HepG2 (cell line): Measurements from ENCODE around the gene FITM1. TPM values are rescaled to one million over a fixed set of nuclear protein-coding genes. Genes with fewer than 3 reads are reported as not detected.

Experiments
- AGO2 ChIP-seq: fragments of 200-400 bp; formaldehyde crosslinking; optimal IDR thresholded peaks from 2 replicates; pipeline ENCODE3; 2017; ENCODE audit warnings: mild to moderate bottlenecking, low read depth, low read length, moderate library complexity
- CENPT ChIP-seq: sonication (generic); formaldehyde crosslinking; IDR thresholded peaks from 2 replicates; pipeline ENCODE4 v1.8.0; 2022; ENCODE audit warnings: low read depth, mild to moderate bottlenecking, moderate library complexity, missing genetic modification reagents
- DBP ChIP-seq: sonication (generic); formaldehyde crosslinking; IDR thresholded peaks from 2 replicates; pipeline ENCODE4 v1.4.0; 2020; ENCODE audit warnings: missing genetic modification reagents; ENCODE audit errors: not compliant biosample characterization
- HMGXB4 ChIP-seq, 2 experiments: sonication (generic) in 1 of 2; formaldehyde crosslinking in 1 of 2; IDR thresholded peaks; 2 replicates each; pipeline versions ENCODE4 v1.4.0 to v1.6.1; 2018 to 2020; ENCODE audit warnings: missing genetic modification reagents in 2 of 2, borderline replicate concordance in 1 of 2, low read depth in 1 of 2, mild to moderate bottlenecking in 1 of 2, missing biosample characterization in 1 of 2
- KDM5B ChIP-seq: sonication (generic); formaldehyde crosslinking; IDR thresholded peaks from 2 replicates; pipeline ENCODE4 v1.4.0; 2020; ENCODE audit warnings: missing genetic modification reagents, mild to moderate bottlenecking, borderline replicate concordance
- MED1 ChIP-seq: sonication (generic); formaldehyde crosslinking; IDR thresholded peaks from 2 replicates; pipeline ENCODE4 v1.4.0; 2020; ENCODE audit warnings: missing genetic modification reagents
- NFKB2 ChIP-seq: sonication (generic); formaldehyde crosslinking; IDR thresholded peaks from 2 replicates; pipeline ENCODE4 v1.4.0; 2020; ENCODE audit warnings: missing genetic modification reagents, borderline replicate concordance
- PITX1 ChIP-seq: sonication (generic); formaldehyde crosslinking; IDR thresholded peaks from 2 replicates; pipeline ENCODE4 v1.5.1; 2020; ENCODE audit warnings: mild to moderate bottlenecking, missing genetic modification reagents
- RBAK ChIP-seq: sonication (generic); formaldehyde crosslinking; IDR thresholded peaks from 2 replicates; pipeline ENCODE4 v1.5.1; 2020; ENCODE audit warnings: mild to moderate bottlenecking, missing genetic modification reagents
- SIX4 ChIP-seq: sonication (generic); formaldehyde crosslinking; IDR thresholded peaks from 2 replicates; pipeline ENCODE4 v1.4.0; 2020; ENCODE audit warnings: missing genetic modification reagents
- TAF1 ChIP-seq: sonication (generic); formaldehyde crosslinking; IDR thresholded peaks from 2 replicates; pipeline ENCODE4 v1.4.0; 2020; ENCODE audit warnings: missing genetic modification reagents
- WIZ ChIP-seq: sonication (generic); formaldehyde crosslinking; IDR thresholded peaks from 2 replicates; pipeline ENCODE4 v1.5.1; 2020; ENCODE audit warnings: mild to moderate bottlenecking, missing genetic modification reagents
- ZBTB21 ChIP-seq: sonication (generic); formaldehyde crosslinking; IDR thresholded peaks from 2 replicates; pipeline ENCODE4 v1.4.0; 2020; ENCODE audit warnings: missing genetic modification reagents
- ZBTB3 ChIP-seq: sonication (generic); formaldehyde crosslinking; IDR thresholded peaks from 2 replicates; pipeline ENCODE4 v1.4.0; 2020; ENCODE audit warnings: low read depth, mild to moderate bottlenecking, moderate library complexity, missing genetic modification reagents, borderline replicate concordance
- ZNF253 ChIP-seq: sonication (generic); formaldehyde crosslinking; IDR thresholded peaks from 2 replicates; pipeline ENCODE4 v1.8.0; 2022; ENCODE audit warnings: mild to moderate bottlenecking, missing genetic modification reagents, borderline replicate concordance
- ZNF550 ChIP-seq: sonication (generic); formaldehyde crosslinking; IDR thresholded peaks from 2 replicates; pipeline ENCODE4 v1.4.0; 2020; ENCODE audit warnings: mild to moderate bottlenecking, missing genetic modification reagents, borderline replicate concordance
- ZNF644 ChIP-seq: IDR thresholded peaks from 2 replicates; pipeline ENCODE4 v1.6.1; 2016; ENCODE audit warnings: low read depth
- ZNF691 ChIP-seq: sonication (generic); formaldehyde crosslinking; IDR thresholded peaks from 2 replicates; pipeline ENCODE4 v1.4.0; 2020; ENCODE audit warnings: missing genetic modification reagents, low read depth, mild to moderate bottlenecking, borderline replicate concordance
- ZNF704 ChIP-seq: sonication (generic); formaldehyde crosslinking; IDR thresholded peaks from 2 replicates; pipeline ENCODE4 v1.8.1; 2023; ENCODE audit warnings: mild to moderate bottlenecking, inconsistent platforms, moderate library complexity, missing genetic modification reagents, borderline replicate concordance
- ZNF724P ChIP-seq: sonication (generic); formaldehyde crosslinking; IDR thresholded peaks from 2 replicates; pipeline ENCODE4 v1.8.0; 2022; ENCODE audit warnings: missing genetic modification reagents, borderline replicate concordance
- polyA plus RNA-seq, 8 experiments: library from polyadenylated mRNA; depleted of rRNA in 3 of 8; stranded (reverse) in 7 of 8; unstranded in 1 of 8; fragments of >200 nt; fragmentation: Illumina TruSeq in 4 of 8; extraction: Trizol in 4 of 8; gene quantifications; 2 replicates each; pipeline versions ENCODE4 v1.2.1 to v1.2.3, GENCODE V29; 2011 to 2016; ENCODE audit warnings: low read depth in 4 of 8, missing spikeins in 1 of 8, mixed read lengths in 1 of 8; ENCODE audit not compliant: insufficient read depth in 1 of 8
- total RNA-seq, 5 experiments: library from RNA; depleted of rRNA; stranded (reverse); fragments of >200 nt; fragmentation: Illumina TruSeq; extraction: Trizol; gene quantifications; 2 replicates each; pipeline ENCODE4 v1.2.3, GENCODE V29; 2016; ENCODE audit warnings: low read depth in 1 of 5
- TF ChIP-seq, protein P1 (sequence below): sonication (generic); formaldehyde crosslinking; IDR thresholded peaks from 2 replicates; pipeline ENCODE4 v1.8.1; 2022; ENCODE audit warnings: mild to moderate bottlenecking, missing genetic modification reagents
- TF ChIP-seq, protein P2 (sequence below): sonication (generic); formaldehyde crosslinking; IDR thresholded peaks from 2 replicates; pipeline ENCODE4 v1.4.0; 2020; ENCODE audit warnings: missing genetic modification reagents

FITM1 gene
- total and polyA plus RNA-seq, 2 of the 13 experiments (the other 11 are each of a cell fraction or from before 2014, with no cell fraction given) = 2.7 to 5.8 TPM

GRCh38 chr14:24147761-24148428 is 17.4 kb downstream of the FITM1 start (continued):
- TF ChIP-seq KDM5B (CRISPR knock-in tag) = peak; percentile 82; the same call in 1 of the 2 replicates
- peak; percentile 70; the same call in 1 of the 2 replicates for TF ChIP-seq ZNF691 (CRISPR knock-in tag)
- peak; percentile 62; the same call in 1 of the 2 replicates for TF ChIP-seq NFKB2 (CRISPR knock-in tag)
- TF ChIP-seq ZNF550 (CRISPR knock-in tag) = 0 out of 2 replicates have a peak, but pooled peaks have one; percentile 30
- TF ChIP-seq TAF1 = peak; percentile 26
- 0 out of 2 replicates have a peak, but pooled peaks have one; percentile 40 for TF ChIP-seq ZNF253
- TF ChIP-seq MED1 (CRISPR knock-in tag) = no peak
- 0 out of 2 replicates have a peak, but pooled peaks have one; percentile 12 for TF ChIP-seq ZBTB3
- TF ChIP-seq RBAK (CRISPR knock-in tag) = no peak
- TF ChIP-seq, protein P1, sequence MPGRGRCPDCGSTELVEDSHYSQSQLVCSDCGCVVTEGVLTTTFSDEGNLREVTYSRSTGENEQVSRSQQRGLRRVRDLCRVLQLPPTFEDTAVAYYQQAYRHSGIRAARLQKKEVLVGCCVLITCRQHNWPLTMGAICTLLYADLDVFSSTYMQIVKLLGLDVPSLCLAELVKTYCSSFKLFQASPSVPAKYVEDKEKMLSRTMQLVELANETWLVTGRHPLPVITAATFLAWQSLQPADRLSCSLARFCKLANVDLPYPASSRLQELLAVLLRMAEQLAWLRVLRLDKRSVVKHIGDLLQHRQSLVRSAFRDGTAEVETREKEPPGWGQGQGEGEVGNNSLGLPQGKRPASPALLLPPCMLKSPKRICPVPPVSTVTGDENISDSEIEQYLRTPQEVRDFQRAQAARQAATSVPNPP (CRISPR knock-in tag) = no peak
- TF ChIP-seq HMGXB4 (CRISPR knock-in tag; IDR thresholded peaks at IDR 0.05; ENCODE audit: borderline replicate concordance in 1 of 2, low read depth in 1 of 2) = peak in 1 of 2 experiments; percentile 20; a peak in 1 of 4 replicates
- peak; percentile 77; the same call in 1 of the 2 replicates for TF ChIP-seq PITX1
- TF ChIP-seq, protein P2, sequence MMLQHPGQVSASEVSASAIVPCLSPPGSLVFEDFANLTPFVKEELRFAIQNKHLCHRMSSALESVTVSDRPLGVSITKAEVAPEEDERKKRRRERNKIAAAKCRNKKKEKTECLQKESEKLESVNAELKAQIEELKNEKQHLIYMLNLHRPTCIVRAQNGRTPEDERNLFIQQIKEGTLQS (CRISPR knock-in tag) = peak; percentile 10; the same call in 1 of the 2 replicates
- peak; percentile 55; the same call in 1 of the 2 replicates for TF ChIP-seq CENPT (CRISPR knock-in tag)
- TF ChIP-seq ZNF724P (CRISPR knock-in tag) = peak; percentile 34; the same call in 1 of the 2 replicates
- no peak for TF ChIP-seq ZNF644 (CRISPR knock-in tag)
- TF ChIP-seq ZBTB21 (CRISPR knock-in tag) = no peak
- no peak for TF ChIP-seq WIZ
- peak; percentile 47; the same call in 1 of the 2 replicates for TF ChIP-seq ZNF704 (CRISPR knock-in tag)
- peak; percentile 94 for TF ChIP-seq DBP (CRISPR knock-in tag)
- TF ChIP-seq AGO2 = peak; percentile 72
- no peak for TF ChIP-seq SIX4 (CRISPR knock-in tag)
